Spinal cord (tissue), 10 donors: ENCODE measurements around the gene LRP1B. TPM values are rescaled to one million over a fixed set of nuclear protein-coding genes. Genes with fewer than 3 reads are reported as not detected.

ENCODE experiments used
- DNase-seq, 6 donors: peaks; one replicate each; pipeline versions ENCODE4 v3.0.0 to v3.0.0-alpha.2; 2013 to 2015; ENCODE audit warnings: low spot score in 6 of 6, low read depth in 4 of 6
- H3K27ac ChIP-seq: one replicate; pipeline ENCODE4 v1.5.1; 2013; ENCODE audit warnings: low read depth, low read length, control low read depth
- H3K27me3 ChIP-seq: one replicate; pipeline ENCODE4 v1.6.1; 2013; ENCODE audit warnings: low read length; ENCODE audit not compliant: control insufficient read depth, insufficient read depth
- H3K36me3 ChIP-seq: one replicate; pipeline ENCODE4 v1.6.1; 2013; ENCODE audit warnings: low read length; ENCODE audit not compliant: control insufficient read depth, insufficient read depth
- H3K4me1 ChIP-seq: one replicate; pipeline ENCODE4 v1.6.1; 2013; ENCODE audit warnings: low read length; ENCODE audit not compliant: control insufficient read depth, insufficient read depth
- H3K4me3 ChIP-seq: one replicate; pipeline ENCODE4 v1.5.1; 2013; ENCODE audit warnings: low read depth, low read length, control low read depth
- H3K9me3 ChIP-seq: one replicate; pipeline ENCODE4 v1.6.1; 2013; ENCODE audit warnings: low read length; ENCODE audit not compliant: control insufficient read depth, insufficient read depth
- WGBS: methylation state at CpG from one replicate; pipeline ENCODE4 v1.1.5; 2013; ENCODE audit warnings: missing lambda C conversion rate; ENCODE audit not compliant: insufficient coverage; 5-methylcytosine and 5-hydroxymethylcytosine counted together
- polyA plus RNA-seq, 2 donors: library from polyadenylated mRNA; unstranded; fragments of 120-200 nt; gene quantifications; one replicate each; pipeline ENCODE4 v1.2.1, GENCODE V29; 2013; ENCODE audit not compliant: insufficient read length in 2 of 2
- total RNA-seq, 2 donors: library from RNA; depleted of rRNA in 1 of 2; stranded (reverse); fragments of 120-200 nt in 1 of 2; fragments of >200 nt in 1 of 2; gene quantifications; one replicate each; pipeline versions ENCODE4 v1.2.3 to v1.2.4, GENCODE V29; 2013 to 2014
- donor health status: healthy.

The LRP1B gene
- total and polyA plus RNA-seq, 4 donors: 22.1 to 70.2 (median 32.1) TPM

DNA sequence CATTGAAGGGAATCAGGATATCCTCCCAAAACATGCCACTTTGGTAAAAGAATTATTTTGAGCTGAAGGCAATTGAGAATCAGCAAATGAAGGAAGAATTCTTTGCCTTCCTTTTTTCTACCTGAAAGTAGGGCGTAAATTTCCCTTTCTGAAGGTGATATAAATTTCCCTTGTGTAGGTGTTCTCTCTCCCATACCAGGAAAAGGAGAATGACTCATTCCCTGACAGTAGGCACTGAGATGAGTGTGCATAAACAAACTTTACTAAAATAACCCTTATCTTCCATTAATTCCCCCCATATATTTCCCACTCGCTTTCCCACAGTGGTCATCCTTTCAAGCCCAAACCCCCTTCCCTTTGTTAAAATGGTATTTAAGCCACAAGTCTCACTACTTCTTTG, 1339.0 kb downstream of the LRP1B start:
- H3K4me1 ChIP-seq: no peaks in the 10 kb centered on the region
- no peak overlapping the region for H3K4me3 ChIP-seq
- H3K27ac ChIP-seq: no peak overlapping the region
- no peak for DNase-seq
- WGBS: 100% methylated on average over 1 of the region's 2 CpGs
- no peaks in the 10 kb centered on the region for H3K27me3 ChIP-seq
- no peaks in the 10 kb centered on the region for H3K36me3 ChIP-seq
- no peaks in the 10 kb centered on the region for H3K9me3 ChIP-seq

DNA sequence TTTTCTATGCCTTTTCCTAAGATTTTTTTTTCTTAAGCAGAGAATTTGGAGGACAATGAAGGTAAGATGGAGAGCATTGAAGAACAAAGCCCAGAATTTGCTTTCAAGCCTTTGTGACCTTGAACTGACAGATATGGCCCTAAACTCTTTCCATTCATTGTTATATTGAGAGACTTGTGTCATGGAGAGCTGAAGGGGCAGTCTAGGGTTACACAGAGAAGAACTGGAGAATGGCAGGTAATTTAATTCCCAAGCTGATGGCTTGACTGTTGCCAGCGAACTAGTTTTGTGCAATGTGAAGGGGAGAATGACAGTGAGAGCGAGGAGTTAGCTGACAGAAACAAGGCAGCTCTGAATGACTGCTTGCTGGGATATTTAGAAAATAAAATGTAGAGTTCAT, 1344.2 kb downstream of the LRP1B start:
- H3K36me3 ChIP-seq: no peaks in the 10 kb centered on the region
- H3K4me1 ChIP-seq: no peaks in the 10 kb centered on the region
- H3K27ac ChIP-seq: no peak overlapping the region
- 62% methylated on average over 2 of the region's 2 CpGs for WGBS
- peak in 1 of 6 donors; percentile 10 for DNase-seq
- H3K4me3 ChIP-seq: no peak overlapping the region
- no peaks in the 10 kb centered on the region for H3K27me3 ChIP-seq
- H3K9me3 ChIP-seq: no peaks in the 10 kb centered on the region

DNA sequence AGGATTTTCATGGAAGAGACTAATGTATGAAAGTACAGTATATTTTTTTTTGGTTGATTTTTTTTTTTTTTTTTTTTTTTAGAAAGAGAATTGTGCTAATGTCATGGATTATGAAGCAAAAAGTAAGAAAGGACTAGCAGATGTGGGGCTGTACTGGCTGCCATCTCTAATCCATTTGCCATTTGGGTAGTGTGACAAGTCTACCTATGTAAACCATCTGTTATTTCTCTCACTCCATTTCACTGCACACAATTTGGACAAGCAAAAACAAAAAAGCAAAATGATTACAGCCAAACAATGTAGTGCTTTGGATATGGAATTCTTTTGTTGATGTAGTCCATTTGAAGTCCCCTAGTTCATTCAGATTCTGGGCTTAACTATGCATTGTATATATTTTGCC, 1355.4 kb downstream of the LRP1B start:
- Histone ChIP-seq H3K4me1 (no peaks in the 10 kb centered on the region), H3K9me3 (no peaks in the 10 kb centered on the region), H3K4me3 (no peak overlapping the region), H3K27ac (no peak overlapping the region), H3K36me3 (no peaks in the 10 kb centered on the region), H3K27me3 (no peaks in the 10 kb centered on the region)
- DNase-seq: peak in 2 of 6 donors; percentile 11 to 31

DNA sequence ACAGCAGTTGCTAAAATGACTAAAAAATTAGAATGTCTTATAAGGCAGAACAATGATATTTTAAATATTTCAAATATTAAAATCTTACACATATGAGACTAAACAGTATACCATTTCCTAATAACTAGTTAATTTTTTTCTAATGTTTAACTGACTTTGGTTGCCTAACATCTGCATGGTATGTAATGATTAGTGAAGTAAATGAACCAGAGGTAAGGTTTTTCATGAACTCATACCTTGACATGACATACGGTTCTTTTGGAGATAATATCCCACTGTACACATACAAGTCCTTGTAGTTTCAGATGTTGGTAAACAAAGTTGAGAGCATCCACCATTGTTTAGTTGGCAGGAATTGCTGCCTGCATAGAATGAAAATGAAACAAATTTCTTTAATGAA, 1360.2 kb downstream of the LRP1B start:
- Histone ChIP-seq H3K4me1 (no peaks in the 10 kb centered on the region), H3K27me3 (no peaks in the 10 kb centered on the region), H3K27ac (no peak overlapping the region), H3K9me3 (no peaks in the 10 kb centered on the region), H3K36me3 (no peaks in the 10 kb centered on the region), H3K4me3 (no peak overlapping the region)
- WGBS: no CpG with 5 or more reads among the region's 1 CpG
- DNase-seq: no peak

DNA sequence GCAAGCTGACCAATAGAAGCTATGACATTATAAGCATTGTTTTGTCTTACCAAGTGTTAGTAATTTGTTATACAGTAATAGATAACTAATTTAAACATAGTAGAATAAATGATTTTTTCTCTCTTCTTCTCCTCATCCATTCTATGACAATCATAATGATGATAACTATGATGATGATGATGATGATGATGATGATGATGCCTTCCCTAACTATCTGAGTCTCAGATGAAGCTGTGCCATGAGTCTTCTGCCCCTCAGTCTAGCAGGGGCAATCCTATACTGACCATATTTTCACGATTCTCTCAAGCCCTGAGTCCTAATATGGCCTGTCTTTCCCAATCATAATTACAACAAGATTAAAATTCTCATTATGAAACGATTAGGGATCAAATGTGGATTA, 1369.0 kb downstream of the LRP1B start:
- no CpG with 5 or more reads among the region's 2 CpGs for WGBS
- no peaks in the 10 kb centered on the region for H3K27me3 ChIP-seq
- H3K27ac ChIP-seq: no peak overlapping the region
- H3K4me3 ChIP-seq: no peak overlapping the region
- H3K36me3 ChIP-seq: no peaks in the 10 kb centered on the region
- no peak for DNase-seq
- H3K9me3 ChIP-seq: peaks cover 3% of the 10 kb centered on the region
- H3K4me1 ChIP-seq: no peaks in the 10 kb centered on the region

DNA sequence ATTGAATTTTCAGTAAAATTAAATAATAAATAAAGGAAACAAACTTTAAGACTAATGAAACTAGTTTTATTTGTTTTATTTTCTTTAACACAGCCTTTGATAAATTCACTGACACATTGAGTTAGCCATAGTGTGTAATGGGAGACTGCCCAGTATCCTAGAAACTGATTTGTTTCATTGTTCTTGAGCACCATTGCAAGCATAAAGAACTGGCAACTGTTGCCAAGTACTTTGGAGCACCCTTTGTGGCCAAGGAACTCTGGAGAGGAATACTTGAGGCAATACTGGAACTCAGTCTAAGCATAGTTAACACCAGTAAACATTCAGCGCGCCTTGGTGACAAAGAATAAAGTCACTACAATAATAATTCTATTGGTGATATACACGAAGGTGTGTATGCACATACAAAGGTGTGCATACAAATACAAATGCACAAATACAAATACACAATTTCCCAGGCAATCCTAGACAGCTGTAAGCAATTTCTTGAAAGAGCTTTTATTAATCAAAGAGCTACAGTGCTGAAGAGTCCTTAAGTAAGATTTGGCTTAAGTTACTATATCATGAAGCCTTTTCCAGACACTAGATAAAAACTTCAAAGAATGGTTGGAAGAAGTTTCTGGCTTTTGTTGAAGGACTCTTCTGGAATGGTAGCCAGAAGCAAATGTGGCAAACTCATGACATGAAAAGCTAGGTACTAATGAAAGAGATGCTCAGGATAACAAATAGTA, 1371.2 kb downstream of the LRP1B start:
- peak overlapping the region; percentile 16 for H3K27ac ChIP-seq
- no peaks in the 10 kb centered on the region for H3K36me3 ChIP-seq
- H3K4me1 ChIP-seq: no peaks in the 10 kb centered on the region
- WGBS: no CpG with 5 or more reads among the region's 3 CpGs
- peak; percentile 44 to 87 (median 62) for DNase-seq
- H3K9me3 ChIP-seq: peaks cover 3% of the 10 kb centered on the region
- H3K4me3 ChIP-seq: no peak overlapping the region
- no peaks in the 10 kb centered on the region for H3K27me3 ChIP-seq

DNA sequence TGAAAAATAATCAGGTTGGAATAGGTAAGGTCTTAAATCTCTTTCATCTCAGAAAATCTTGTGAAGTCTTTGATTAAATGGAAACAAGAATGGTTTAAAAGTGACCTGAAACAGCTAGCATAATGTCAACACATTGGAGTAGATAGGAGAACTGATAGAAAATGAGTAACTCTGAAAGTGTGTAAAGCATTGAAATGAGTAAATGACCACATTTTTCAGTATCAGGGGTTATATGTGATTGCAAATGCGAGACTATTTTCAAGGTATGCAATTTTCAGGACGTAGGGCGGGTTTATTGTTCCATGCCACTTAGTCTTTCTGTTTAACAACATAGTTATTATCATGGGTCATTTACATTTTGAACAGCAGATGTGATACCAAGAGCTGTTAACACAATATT, 1383.2 kb downstream of the LRP1B start:
- Histone ChIP-seq H3K4me1 (no peaks in the 10 kb centered on the region), H3K4me3 (no peak overlapping the region), H3K27me3 (no peaks in the 10 kb centered on the region), H3K27ac (no peak overlapping the region), H3K36me3 (no peaks in the 10 kb centered on the region), H3K9me3 (no peaks in the 10 kb centered on the region)
- WGBS: no CpG with 5 or more reads among the region's 3 CpGs
- DNase-seq: no peak

DNA sequence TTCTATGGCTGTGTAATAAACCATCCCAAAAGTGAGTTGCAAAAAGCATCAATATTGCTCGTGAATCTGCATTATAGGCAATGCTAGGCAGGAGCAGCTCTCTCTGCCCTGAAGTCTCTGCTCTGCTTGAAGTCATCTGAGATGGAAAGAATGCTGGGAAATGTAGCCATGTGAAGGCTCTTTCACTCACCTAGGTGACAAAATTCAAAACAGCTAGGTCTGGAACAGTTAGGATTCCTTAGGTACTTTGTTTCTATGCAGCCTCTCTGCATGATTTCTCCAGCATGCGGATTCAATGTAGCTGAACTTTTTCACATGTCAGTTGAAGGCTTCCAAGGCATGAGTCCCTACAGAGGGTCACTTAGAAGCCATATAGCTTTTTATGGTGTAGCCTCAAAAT, 1383.7 kb downstream of the LRP1B start:
- Histone ChIP-seq H3K27ac (no peak overlapping the region), H3K9me3 (no peaks in the 10 kb centered on the region)
- 89% methylated on average over 1 of the region's 2 CpGs for WGBS

DNA sequence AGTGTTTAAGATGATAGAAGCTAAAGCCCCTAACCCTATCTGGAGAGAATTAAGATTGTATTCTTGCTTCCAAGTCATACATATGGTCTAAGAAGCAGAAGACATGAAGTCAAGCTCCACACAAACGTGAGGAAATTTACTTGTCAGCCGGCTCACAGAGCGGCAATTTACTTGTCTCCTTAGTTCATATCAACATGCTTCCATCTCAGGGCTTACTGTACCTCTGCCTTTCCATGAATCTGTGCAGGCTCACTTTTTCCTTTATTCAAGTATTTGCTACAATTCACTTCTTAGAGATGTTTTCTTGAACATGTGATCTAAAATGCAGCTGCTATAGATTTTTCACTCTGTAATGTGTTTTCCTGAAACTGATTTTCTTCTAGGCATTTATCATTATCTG, 1386.4 kb downstream of the LRP1B start:
- DNase-seq: peak in 1 of 6 donors; percentile 17
- Histone ChIP-seq H3K4me1 (no peaks in the 10 kb centered on the region), H3K4me3 (no peak overlapping the region), H3K27me3 (no peaks in the 10 kb centered on the region), H3K27ac (no peak overlapping the region), H3K36me3 (no peaks in the 10 kb centered on the region), H3K9me3 (no peaks in the 10 kb centered on the region)
- WGBS: 100% methylated on average over 1 of the region's 3 CpGs

More for the DNA sequence above, 1383.7 kb downstream of the LRP1B start:
- H3K4me3 ChIP-seq: no peak overlapping the region
- H3K27me3 ChIP-seq: no peaks in the 10 kb centered on the region
- DNase-seq: no peak
- no peaks in the 10 kb centered on the region for H3K4me1 ChIP-seq
- H3K36me3 ChIP-seq: no peaks in the 10 kb centered on the region

DNA sequence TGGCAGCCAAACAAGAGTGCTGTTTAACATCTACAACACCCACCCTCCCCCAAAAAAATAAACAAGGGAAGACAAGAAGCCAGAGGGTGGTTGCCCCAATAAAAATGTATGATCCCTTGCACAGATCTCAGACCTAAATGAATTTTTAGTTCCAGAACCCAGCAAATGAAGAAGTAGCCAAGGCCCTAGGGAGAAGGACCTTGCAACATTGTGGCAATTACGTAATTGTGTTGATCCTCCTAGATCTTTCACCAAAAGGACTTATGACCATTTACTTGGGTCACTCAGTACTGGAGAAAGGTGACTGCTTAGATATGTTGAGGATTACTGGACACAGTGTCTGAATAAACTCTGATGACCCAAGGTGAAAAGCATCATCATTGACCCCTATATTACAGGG, 1393.8 kb downstream of the LRP1B start:
- H3K36me3 ChIP-seq: no peaks in the 10 kb centered on the region
- H3K4me1 ChIP-seq: no peaks in the 10 kb centered on the region
- WGBS: no CpG with 5 or more reads among the region's 1 CpG
- H3K27me3 ChIP-seq: no peaks in the 10 kb centered on the region
- no peak for DNase-seq
- no peak overlapping the region for H3K27ac ChIP-seq
- H3K4me3 ChIP-seq: no peak overlapping the region
- H3K9me3 ChIP-seq: no peaks in the 10 kb centered on the region
